IMR-90 (cell line): Measurements from ENCODE around the gene CCL19. TPM values are rescaled to one million over a fixed set of nuclear protein-coding genes. Genes with fewer than 3 reads are reported as not detected.

Experiments used
- ATAC-seq: fragments of 200-7000 bp; cut with Tn5 transposase; 2 replicates; pipeline ENCODE4 v1.9.1; 2020; ENCODE audit warnings: low read depth, mild to moderate bottlenecking, moderate library complexity
- BruUV-seq: library from RNA; stranded (reverse); fragments of 400-500 nt; replicated peaks from 2 replicates; lab custom pipeline; 2021; lab: Mats Ljungman, UMichigan
- CTCF ChIA-PET: fragments of 300-600 bp; formaldehyde crosslinking; extraction: SDS; loops from one replicate; lab custom pipeline; 2021; ENCODE audit warnings: antibody characterized with exemption; lab: Yijun Ruan, JAX
- POLR2A ChIA-PET: fragments of 300-600 bp; sonication (Branson Sonifier 250); formaldehyde crosslinking; loops from one replicate; lab custom pipeline; 2022; ENCODE audit warnings: antibody characterized with exemption; ENCODE audit not compliant: unreplicated experiment; lab: Charles Lee
- DNase-seq: peaks from one replicate; pipeline ENCODE4 v3.0.0; 2013
- H2AFZ ChIP-seq: replicated peaks from 2 replicates; pipeline ENCODE3; 2013; ENCODE audit warnings: low read length, mild to moderate bottlenecking; ENCODE audit not compliant: poor library complexity
- H2AK5ac ChIP-seq: 2 replicates; pipeline ENCODE4 v1.6.1; 2013; ENCODE audit warnings: low read depth, low read length, inconsistent platforms
- H2AK9ac ChIP-seq: replicated peaks from 2 replicates; pipeline ENCODE3; 2013; ENCODE audit warnings: mild to moderate bottlenecking, low read depth, low read length, moderate library complexity; ENCODE audit not compliant: poor library complexity
- H2BK120ac ChIP-seq: 2 replicates; pipeline ENCODE4 v1.6.1; 2013; ENCODE audit warnings: low read depth, low read length, inconsistent platforms
- H2BK15ac ChIP-seq: 3 replicates; pipeline ENCODE4 v1.6.1; 2013; ENCODE audit warnings: low read depth, low read length, inconsistent platforms
- H2BK20ac ChIP-seq: 2 replicates; pipeline ENCODE4 v1.6.1; 2013; ENCODE audit warnings: low read depth, mild to moderate bottlenecking, inconsistent platforms, low read length, moderate library complexity
- H2BK5ac ChIP-seq: 2 replicates; pipeline ENCODE4 v1.6.1; 2013; ENCODE audit warnings: mild to moderate bottlenecking, low read depth, low read length, inconsistent platforms; ENCODE audit not compliant: poor library complexity, severe bottlenecking
- H3K14ac ChIP-seq: replicated peaks from 2 replicates; pipeline ENCODE4 v1.6.1; 2013; ENCODE audit warnings: low read depth, low read length, inconsistent platforms
- H3K18ac ChIP-seq: 2 replicates; pipeline ENCODE4 v1.6.1; 2013; ENCODE audit warnings: low read depth, low read length, control low read depth
- H3K23ac ChIP-seq: 2 replicates; pipeline ENCODE4 v1.6.1; 2013; ENCODE audit warnings: low read depth, low read length, inconsistent platforms
- H3K27ac ChIP-seq: 2 replicates; pipeline ENCODE4 v1.5.1; 2013; ENCODE audit warnings: mild to moderate bottlenecking, control low read depth, low read length; ENCODE audit not compliant: insufficient read depth
- H3K27me3 ChIP-seq: 2 replicates; pipeline ENCODE4 v1.6.1; 2013; ENCODE audit warnings: low read length; ENCODE audit not compliant: control insufficient read depth, insufficient read depth
- H3K36me3 ChIP-seq: 2 replicates; pipeline ENCODE4 v1.6.1; 2013; ENCODE audit warnings: low read length, mixed read lengths; ENCODE audit not compliant: control insufficient read depth, insufficient read depth
- H3K4ac ChIP-seq: 2 replicates; pipeline ENCODE4 v1.6.1; 2013; ENCODE audit warnings: low read depth, low read length, inconsistent platforms
- H3K4me1 ChIP-seq: 2 replicates; pipeline ENCODE4 v1.6.1; 2013; ENCODE audit warnings: low read length, mixed read lengths; ENCODE audit not compliant: control insufficient read depth, insufficient read depth
- H3K4me2 ChIP-seq: 2 replicates; pipeline ENCODE4 v1.6.1; 2013; ENCODE audit warnings: low read depth, mild to moderate bottlenecking, control low read depth, low read length, moderate library complexity
- H3K4me3 ChIP-seq: 2 replicates; pipeline ENCODE4 v1.5.1; 2013; ENCODE audit warnings: low read depth, mild to moderate bottlenecking, control low read depth, low read length, moderate library complexity; ENCODE audit not compliant: insufficient read depth
- H3K56ac ChIP-seq: 2 replicates; pipeline ENCODE4 v1.6.1; 2013; ENCODE audit warnings: low read length, inconsistent platforms; ENCODE audit not compliant: insufficient read depth; ENCODE audit errors: extremely low read depth
- H3K79me1 ChIP-seq, 2 experiments: 2 replicates each; pipeline ENCODE4 v1.6.1; 2013; ENCODE audit warnings: low read length in 2 of 2, inconsistent platforms in 1 of 2, low read depth in 1 of 2
- H3K9ac ChIP-seq: 2 replicates; pipeline ENCODE4 v1.6.1; 2013; ENCODE audit warnings: low read depth, low read length, control low read depth
- H3K9me1 ChIP-seq: 2 replicates; pipeline ENCODE4 v1.6.1; 2013; ENCODE audit warnings: low read length, inconsistent platforms; ENCODE audit not compliant: insufficient read depth
- H3K9me3 ChIP-seq: 2 replicates; pipeline ENCODE4 v1.6.1; 2013; ENCODE audit warnings: low read length; ENCODE audit not compliant: control insufficient read depth, insufficient read depth
- H4K20me1 ChIP-seq: 2 replicates; pipeline ENCODE4 v1.6.1; 2013; ENCODE audit warnings: low read length, inconsistent platforms; ENCODE audit not compliant: insufficient read depth
- H4K5ac ChIP-seq: 2 replicates; pipeline ENCODE4 v1.6.1; 2013; ENCODE audit warnings: mild to moderate bottlenecking, low read depth, low read length, control low read depth
- H4K8ac ChIP-seq, 2 experiments: 2 replicates each; pipeline ENCODE4 v1.6.1; 2013; ENCODE audit warnings: low read depth in 2 of 2, low read length in 2 of 2, control low read depth in 1 of 2, inconsistent platforms in 1 of 2
- H4K91ac ChIP-seq: 2 replicates; pipeline ENCODE4 v1.6.1; 2013; ENCODE audit warnings: low read depth, low read length, inconsistent platforms; ENCODE audit not compliant: insufficient read depth
- BHLHE40 ChIP-seq: fragments of 150-350 bp; IDR thresholded peaks from 2 replicates; pipeline ENCODE4 v1.6.1; 2016; ENCODE audit warnings: mild to moderate bottlenecking, low read depth, low read length
- CEBPB ChIP-seq: IDR thresholded peaks from 2 replicates; pipeline ENCODE4 v1.6.1; 2012; ENCODE audit warnings: low read depth, low read length, improper control_type of control experiment
- CHD1 ChIP-seq: IDR thresholded peaks from 2 replicates; pipeline ENCODE4 v1.6.1; 2012; ENCODE audit warnings: low read depth, low read length, improper control_type of control experiment
- CTCF ChIP-seq: conservative IDR thresholded peaks from 2 replicates; pipeline ENCODE4 v1.5.1; 2012; ENCODE audit warnings: mild to moderate bottlenecking, low read depth, low read length, improper control_type of control experiment
- ELK1 ChIP-seq: fragments of 150-350 bp; IDR thresholded peaks from 2 replicates; pipeline ENCODE4 v1.6.1; 2016; ENCODE audit warnings: low read depth, mild to moderate bottlenecking, low read length, moderate library complexity, borderline replicate concordance
- FOS ChIP-seq: fragments of 150-350 bp; IDR thresholded peaks from 2 replicates; pipeline ENCODE4 v1.6.1; 2016; ENCODE audit warnings: low read depth, low read length
- MAFK ChIP-seq: IDR thresholded peaks from 2 replicates; pipeline ENCODE4 v1.6.1; 2012; ENCODE audit warnings: low read depth, low read length, improper control_type of control experiment
- MAZ ChIP-seq: IDR thresholded peaks from 2 replicates; pipeline ENCODE4 v1.6.1; 2012; ENCODE audit warnings: low read depth, mild to moderate bottlenecking, low read length, improper control_type of control experiment, moderate library complexity, borderline replicate concordance
- MXI1 ChIP-seq: IDR thresholded peaks from 2 replicates; pipeline ENCODE4 v1.6.1; 2012; ENCODE audit warnings: low read depth, mild to moderate bottlenecking, low read length, moderate library complexity, borderline replicate concordance
- NFE2L2 ChIP-seq: fragments of 150-350 bp; IDR thresholded peaks from 2 replicates; pipeline ENCODE4 v1.6.1; 2016; ENCODE audit warnings: low read depth, mild to moderate bottlenecking, low read length
- POLR2A ChIP-seq: IDR thresholded peaks from 2 replicates; pipeline ENCODE4 v1.6.1; 2012; ENCODE audit warnings: mild to moderate bottlenecking, low read depth, low read length
- RAD21 ChIP-seq: IDR thresholded peaks from 2 replicates; pipeline ENCODE4 v1.6.1; 2012; ENCODE audit warnings: low read length, improper control_type of control experiment
- RCOR1 ChIP-seq: IDR thresholded peaks from 2 replicates; pipeline ENCODE4 v1.6.1; 2012; ENCODE audit warnings: mild to moderate bottlenecking, low read length, improper control_type of control experiment; ENCODE audit not compliant: insufficient replicate concordance
- RFX5 ChIP-seq: IDR thresholded peaks from 2 replicates; pipeline ENCODE4 v1.8.0; 2012; ENCODE audit warnings: low read depth, mild to moderate bottlenecking, low read length, moderate library complexity
- SMC3 ChIP-seq: fragments of 150-350 bp; IDR thresholded peaks from 2 replicates; pipeline ENCODE4 v1.6.1; 2016; ENCODE audit warnings: low read depth, mild to moderate bottlenecking, antibody characterized with exemption, low read length, moderate library complexity
- USF2 ChIP-seq: fragments of 150-350 bp; IDR thresholded peaks from 2 replicates; pipeline ENCODE4 v1.6.1; 2017; ENCODE audit warnings: mild to moderate bottlenecking, antibody characterized with exemption, low read length, low read depth
- WGBS, 2 experiments: methylation state at CpG; one replicate each; pipeline versions ENCODE4 v1.1.5 to v1.1.7; 2013; ENCODE audit warnings: missing lambda C conversion rate in 2 of 2; ENCODE audit not compliant: insufficient read length in 1 of 2; ENCODE audit errors: extremely low coverage in 2 of 2; 5-methylcytosine and 5-hydroxymethylcytosine counted together
- dilution Hi-C: fragments of 300-500 bp; cut with HindIII; formaldehyde crosslinking; loops from one replicate; pipeline ENCODE4 v1.14.3; 2018; ENCODE audit warnings: low sequenced_read_pairs; ENCODE audit not compliant: unreplicated experiment
- in situ Hi-C: fragments of 300-500 bp; cut with MboI; formaldehyde crosslinking; loops from 3 replicates; pipeline ENCODE4 v1.14.3; 2019; ENCODE audit warnings: low sequenced_read_pairs, inconsistent platforms, mixed read lengths
- intact Hi-C: fragments of 100-400 bp; cut with micrococcal nuclease; formaldehyde crosslinking; loops from 2 replicates; pipeline ENCODE4 v1.10.0; 2022
- polyA plus RNA-seq, 3 experiments: library from polyadenylated mRNA; depleted of rRNA; stranded (reverse); fragments of >200 nt; gene quantifications; 2 replicates each; pipeline ENCODE4 v1.2.3, GENCODE V29; 2012; ENCODE audit warnings: low replicate concordance in 1 of 3
- total RNA-seq: library from RNA; depleted of rRNA; stranded (reverse); fragments of >200 nt; gene quantifications from 2 replicates; pipeline ENCODE4 v1.2.3, GENCODE V29; 2012

CCL19 gene
- total and polyA plus RNA-seq, 2 of the 4 experiments (the other 2 are of a cell fraction): not detected

GRCh38 chr9:34685591-34685990 is 5.5 kb downstream of the CCL19 start:
- no peaks in the 10 kb centered on the region for H3K9me3 ChIP-seq
- H3K4me2 ChIP-seq: no peak overlapping the region
- WGBS, 2 experiments: no CpG with 5 or more reads among the region's 4 CpGs
- H3K56ac ChIP-seq: no peak overlapping the region
- H3K79me1 ChIP-seq: no peaks in the 10 kb centered on the region; a peak in 1 of 4 replicates
- H2AK5ac ChIP-seq: no peak overlapping the region
- H3K9ac ChIP-seq: no peak overlapping the region
- no peaks in the 10 kb centered on the region for H3K27me3 ChIP-seq
- ATAC-seq (no peak), DNase-seq (no peak)
- H3K23ac ChIP-seq: no peak overlapping the region
- H2AFZ ChIP-seq: no peak overlapping the region
- H2AK9ac ChIP-seq: no peak overlapping the region
- no peak overlapping the region for H2BK5ac ChIP-seq
- no peak overlapping the region for H2BK15ac ChIP-seq
- no peak overlapping the region for H3K4me3 ChIP-seq
- peaks cover 2% of the 10 kb centered on the region; the same call in 1 of the 2 replicates for H3K36me3 ChIP-seq
- no peak overlapping the region for H2BK20ac ChIP-seq
- in situ Hi-C loops (no loop called here), dilution Hi-C loops (no loop called here), intact Hi-C loops (no loop called here)
- H3K14ac ChIP-seq: no peak overlapping the region
- BruUV-seq: no TSS peak
- no peak overlapping the region for H3K18ac ChIP-seq
- POLR2A ChIA-PET: no interaction called here
- TF ChIP-seq RCOR1: no peak
- TF ChIP-seq CEBPB: no peak
- no peak for TF ChIP-seq BHLHE40
- no peak for TF ChIP-seq CHD1
- TF ChIP-seq MAFK: no peak
- no peak for TF ChIP-seq CTCF
- TF ChIP-seq MXI1: no peak
- no peak for TF ChIP-seq USF2
- no peak for TF ChIP-seq SMC3
- no peak for TF ChIP-seq POLR2A
- no peak for TF ChIP-seq RFX5
- no peak for TF ChIP-seq ELK1
- no peak for TF ChIP-seq MAZ
- no peak for TF ChIP-seq RAD21
- TF ChIP-seq FOS: no peak
- TF ChIP-seq NFE2L2: no peak
- H3K4me1 ChIP-seq: no peaks in the 10 kb centered on the region; the same call in 1 of the 2 replicates
- H4K20me1 ChIP-seq: no peaks in the 10 kb centered on the region; the same call in 1 of the 2 replicates
- no peak overlapping the region for H2BK120ac ChIP-seq
- no peak overlapping the region for H3K4ac ChIP-seq
- H4K91ac ChIP-seq: no peak overlapping the region
- no peak overlapping the region for H3K27ac ChIP-seq
- no peak overlapping the region for H4K5ac ChIP-seq
- CTCF ChIA-PET: interaction anchor here (1.4 kb wide), 1 partner anchor 17 kb away, joined by 5 read pairs; no protein-coding TSS in a partner anchor
- H4K8ac ChIP-seq: no peak overlapping the region
- peaks cover 8% of the 10 kb centered on the region; the same call in 1 of the 2 replicates for H3K9me1 ChIP-seq
